K562 (cell line): Measurements from ENCODE around the gene TUT1.

Experiments
- BCL6 ChIP-seq: fragments of 250-450 bp; sonication (Bioruptor Pico); IDR thresholded peaks from 2 replicates; pipeline ENCODE4 v1.4.0; 2020
- CHCHD3 ChIP-seq: fragments of 250-450 bp; sonication (Bioruptor Pico); IDR thresholded peaks from 2 replicates; pipeline ENCODE4 v2.1.2; 2022; ENCODE audit warnings: mild to moderate bottlenecking
- CTCF ChIP-seq, 3 experiments: IDR thresholded peaks in 2 of 3; conservative IDR thresholded peaks in 1 of 3; 2 replicates each; pipeline ENCODE4 v1.5.1; 2011 to 2012; ENCODE audit warnings: low read length in 3 of 3, mild to moderate bottlenecking in 3 of 3, control low read depth in 2 of 3, improper control_type of control experiment in 1 of 3, inconsistent platforms in 1 of 3, low read depth in 1 of 3, mixed read lengths in 1 of 3, moderate library complexity in 1 of 3; ENCODE audit not compliant: insufficient read depth in 2 of 3
- GABPA ChIP-seq: fragments of 200-800 bp; sonication (Bioruptor generic); conservative IDR thresholded peaks from 2 replicates; pipeline ENCODE4 v1.6.1; 2016; ENCODE audit warnings: low read depth, missing genetic modification characterization, missing compliant biosample characterization
- HDAC2 ChIP-seq: fragments of 450-650 bp; IDR thresholded peaks from 2 replicates; pipeline ENCODE4 v1.6.1; 2016; ENCODE audit warnings: mild to moderate bottlenecking
- LARP7 ChIP-seq: fragments of 450-650 bp; IDR thresholded peaks from 2 replicates; pipeline ENCODE4 v1.6.1; 2016
- MITF ChIP-seq: IDR thresholded peaks from 2 replicates; pipeline ENCODE4 v1.6.1; 2014; ENCODE audit warnings: antibody characterized with exemption
- POLR2A ChIP-seq: fragments of 450-650 bp; conservative IDR thresholded peaks from 2 replicates; pipeline ENCODE4 v1.6.1; 2016
- POLR2AphosphoS5 ChIP-seq: IDR thresholded peaks from 2 replicates; pipeline ENCODE4 v1.6.1; 2011; ENCODE audit warnings: mild to moderate bottlenecking, low read depth, low read length, moderate library complexity; ENCODE audit not compliant: control insufficient read depth, insufficient read depth
- TFE3 ChIP-seq: fragments of 450-650 bp; formaldehyde crosslinking; IDR thresholded peaks from 2 replicates; pipeline ENCODE4 v1.4.0; 2020; ENCODE audit warnings: mild to moderate bottlenecking, mixed read lengths
- TRIM28 ChIP-seq: fragments of 450-650 bp; IDR thresholded peaks from 2 replicates; pipeline ENCODE4 v1.6.1; 2017

GRCh38 chr11:62553839-62554361 lies 37.4 kb downstream of the TUT1 start:
- no peak for TF ChIP-seq POLR2A
- no peak for TF ChIP-seq BCL6 (CRISPR knock-in tag)
- TF ChIP-seq POLR2AphosphoS5 = no peak
- no peak for TF ChIP-seq GABPA (tag)
- TF ChIP-seq CHCHD3 (CRISPR knock-in tag) = no peak
- no peak for TF ChIP-seq CTCF (IDR thresholded peaks at IDR 0.05 in 2 of 3, conservative IDR thresholded peaks at IDR 0.05 in 1 of 3; ENCODE audit: insufficient read depth in 2 of 3, low read depth in 1 of 3, low read length in 3 of 3)
- TF ChIP-seq TRIM28 = no peak
- no peak for TF ChIP-seq LARP7
- TF ChIP-seq HDAC2 = no peak
- no peak for TF ChIP-seq MITF
- no peak for TF ChIP-seq TFE3 (CRISPR knock-in tag)
